Measurements from ENCODE around the gene GSTT4. TPM values are rescaled to one million over a fixed set of nuclear protein-coding genes. Genes with fewer than 3 reads are reported as not detected.
"Not testable (repeated sequence)": the region's sequence is repeated elsewhere in the genome, so short reads cannot be mapped to it uniquely, and the experiment has no call there.

GSTT4 gene
- total and polyA plus RNA-seq, 4 experiments from 2014 or later = not detected

DNA sequence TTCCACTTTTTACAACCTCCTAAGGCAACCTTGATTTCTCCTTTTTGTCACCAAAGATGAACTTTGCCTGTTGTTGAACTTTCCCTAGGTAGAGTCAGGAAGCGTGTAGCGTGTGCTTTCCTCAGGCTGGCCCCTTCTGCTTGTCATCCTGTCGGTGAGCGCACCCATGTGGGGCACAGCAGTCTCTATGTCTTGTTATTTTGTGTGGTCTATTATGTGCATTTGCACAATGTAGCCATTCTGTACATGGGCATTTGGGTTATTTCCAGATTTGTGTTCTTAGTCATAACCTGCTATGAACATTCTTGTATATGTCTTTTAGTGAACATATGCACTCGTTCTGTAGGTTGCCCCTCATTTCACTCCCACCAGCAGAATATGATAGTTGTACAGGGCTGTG is 40.8 kb upstream of the GSTT4 start:
- peak overlapping the region in 4 of 7 donors; percentile 3 to 48 (median 30) for H3K27ac Mint-ChIP-seq
- H3K36me3 ChIP-seq (ENCODE audit: insufficient read depth, low read length) = peaks cover 44% of the 10 kb centered on the region
- no peak for DNase-seq
- no peak overlapping the region for H3K4me3 ChIP-seq (ENCODE audit: low read length in 2 of 2)
- no peaks in the 10 kb centered on the region for H3K27me3 ChIP-seq (ENCODE audit: insufficient read depth, low read length)
- peaks cover 0 to 5% (median 1%) of the 10 kb centered on the region in 4 donors for H3K4me1 Mint-ChIP-seq
- ChIA-PET CTCF (ENCODE audit: partially characterized antibody) (no interaction called here), POLR2A (ENCODE audit: partially characterized antibody) (no interaction called here)
- no peaks in the 10 kb centered on the region for H3K9me3 ChIP-seq (ENCODE audit: control insufficient read depth in 1 of 2, low read length in 2 of 2)
- no peak overlapping the region for H3K27ac ChIP-seq (ENCODE audit: low read depth, low read length)
- H3K36me3 Mint-ChIP-seq = peaks cover 50 to 85% of the 10 kb centered on the region in 2 donors
- H3K4me1 ChIP-seq (ENCODE audit: insufficient read depth, low read length) = no peaks in the 10 kb centered on the region
- H3K9me3 Mint-ChIP-seq = no peaks in the 10 kb centered on the region
- H3K4me3 Mint-ChIP-seq = no peak overlapping the region
- no peaks in the 10 kb centered on the region for H3K27me3 Mint-ChIP-seq
- intact Hi-C loops (cut with micrococcal nuclease) = no loop called here

DNA sequence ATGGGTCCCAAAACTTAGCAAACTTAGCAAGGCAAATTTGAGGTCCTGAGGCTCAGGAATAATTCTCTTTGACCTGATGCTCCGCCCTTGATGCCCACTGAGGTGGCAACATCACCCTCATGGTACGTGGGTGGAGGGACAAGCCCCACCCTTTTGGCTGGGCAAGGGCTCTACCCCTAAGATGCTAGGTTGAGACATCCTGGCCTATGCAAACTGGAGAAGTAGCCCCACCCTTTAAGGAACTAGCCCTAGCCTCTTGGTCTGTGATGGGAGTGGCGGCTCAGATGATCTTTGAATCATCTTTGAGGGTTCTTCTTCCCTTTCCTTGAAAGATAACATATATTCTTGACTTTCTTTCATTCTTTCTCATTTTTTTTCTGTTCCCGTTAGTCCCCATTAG is 38.7 kb upstream of the GSTT4 start:
- ChIA-PET CTCF (ENCODE audit: partially characterized antibody) (no interaction called here), POLR2A (ENCODE audit: partially characterized antibody) (no interaction called here)
- H3K4me1 Mint-ChIP-seq = peaks cover 0 to 5% (median 1%) of the 10 kb centered on the region in 4 donors
- H3K4me3 Mint-ChIP-seq = no peak overlapping the region
- H3K27ac Mint-ChIP-seq = no peak overlapping the region
- no peak overlapping the region for H3K27ac ChIP-seq (ENCODE audit: low read depth, low read length)
- H3K4me1 ChIP-seq (ENCODE audit: insufficient read depth, low read length) = no peaks in the 10 kb centered on the region
- no peak for DNase-seq
- no peaks in the 10 kb centered on the region for H3K9me3 ChIP-seq (ENCODE audit: control insufficient read depth in 1 of 2, low read length in 2 of 2)
- intact Hi-C loops (cut with micrococcal nuclease) = no loop called here
- H3K27me3 ChIP-seq (ENCODE audit: insufficient read depth, low read length) = no peaks in the 10 kb centered on the region
- H3K36me3 ChIP-seq (ENCODE audit: insufficient read depth, low read length) = peaks cover 38% of the 10 kb centered on the region
- H3K36me3 Mint-ChIP-seq = peaks cover 47 to 85% of the 10 kb centered on the region in 2 donors
- H3K9me3 Mint-ChIP-seq = no peaks in the 10 kb centered on the region
- H3K4me3 ChIP-seq (ENCODE audit: low read length in 2 of 2) = no peak overlapping the region
- no peaks in the 10 kb centered on the region for H3K27me3 Mint-ChIP-seq

DNA sequence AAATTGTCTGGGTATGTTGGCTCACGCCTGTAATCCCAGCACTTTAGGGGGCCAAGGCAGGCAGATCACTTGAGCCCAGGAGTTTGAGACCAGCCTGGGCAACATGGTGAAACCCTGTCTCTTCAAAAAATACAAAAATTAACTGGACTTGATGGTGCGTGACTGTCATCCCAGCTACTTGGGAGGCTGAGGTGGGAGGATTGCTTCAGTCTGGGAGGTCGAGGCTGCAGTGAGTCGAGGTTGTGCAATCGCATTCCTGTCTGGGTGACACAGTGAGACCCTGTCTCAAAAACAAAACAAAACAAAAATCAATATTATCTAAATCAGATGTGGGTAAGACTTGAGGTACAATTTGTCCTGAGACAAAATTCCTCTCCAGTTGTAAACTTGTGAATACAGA is 38.2 kb upstream of the GSTT4 start:
- CTCF ChIA-PET (ENCODE audit: partially characterized antibody); DNase-seq; POLR2A ChIA-PET (ENCODE audit: partially characterized antibody); H3K4me3 ChIP-seq (ENCODE audit: low read length in 2 of 2); H3K27ac ChIP-seq (ENCODE audit: low read depth, low read length); H3K27me3 ChIP-seq (ENCODE audit: insufficient read depth, low read length); H3K4me3 Mint-ChIP-seq; H3K27me3 Mint-ChIP-seq; H3K9me3 Mint-ChIP-seq; H3K27ac Mint-ChIP-seq; H3K9me3 ChIP-seq (ENCODE audit: control insufficient read depth in 1 of 2, low read length in 2 of 2); H3K4me1 ChIP-seq (ENCODE audit: insufficient read depth, low read length); intact Hi-C loops (cut with micrococcal nuclease): not testable (repeated sequence)
- Mint-ChIP-seq H3K4me1 (peaks cover 5 to 10% (median 5%) of the 10 kb centered on the region in 4 donors), H3K36me3 (peaks cover 48 to 85% of the 10 kb centered on the region in 2 donors)
- peaks cover 38% of the 10 kb centered on the region for H3K36me3 ChIP-seq (ENCODE audit: insufficient read depth, low read length)

DNA sequence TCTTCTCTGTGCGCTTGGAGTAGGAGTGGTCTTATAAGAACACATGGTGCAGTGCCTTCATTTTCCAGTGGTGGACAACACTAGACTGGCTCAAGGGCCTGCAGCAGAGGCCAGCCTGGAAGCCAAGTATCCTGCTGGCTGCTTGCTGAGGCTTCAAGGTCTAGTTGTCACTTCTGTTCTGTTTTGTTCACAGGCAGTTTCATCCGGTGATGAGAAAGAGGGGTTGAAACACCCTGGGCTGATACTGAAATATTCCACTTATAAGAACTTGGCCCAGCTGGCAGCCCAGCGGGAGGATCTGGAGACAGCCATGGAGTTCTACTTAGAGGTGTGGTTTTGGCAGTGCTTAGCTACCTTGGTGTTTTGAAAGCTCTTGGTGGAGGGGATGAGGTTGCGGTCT is 35.7 kb upstream of the GSTT4 start:
- no peak overlapping the region for H3K27ac Mint-ChIP-seq
- intact Hi-C loops (cut with micrococcal nuclease) = no loop called here
- no peaks in the 10 kb centered on the region for H3K27me3 Mint-ChIP-seq

DNA sequence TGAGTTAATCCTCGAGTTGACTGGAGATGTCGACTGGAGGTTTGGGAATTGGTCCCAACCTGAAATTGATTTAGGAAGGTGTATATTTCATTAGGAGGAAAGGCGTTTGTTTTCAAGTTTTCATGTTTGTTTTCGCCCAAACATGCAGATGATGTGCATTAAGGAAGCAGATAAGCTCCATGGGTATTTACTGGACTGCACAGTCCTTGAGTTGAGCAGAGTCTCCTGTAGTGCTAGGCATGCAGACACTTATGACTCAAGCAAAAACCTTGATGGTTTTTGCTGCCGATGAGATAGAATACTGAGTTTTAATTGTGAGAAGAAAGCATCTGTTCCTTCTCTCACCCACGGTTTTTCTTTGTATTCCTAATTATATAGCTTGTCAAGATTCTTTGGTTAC is 33.8 kb upstream of the GSTT4 start:
- intact Hi-C loops (cut with micrococcal nuclease) = loop anchor here (2.0 kb wide), 1 partner anchor 14 kb away; no protein-coding TSS in a partner anchor
- Histone ChIP-seq H3K4me1 (ENCODE audit: insufficient read depth, low read length) (peaks cover 9% of the 10 kb centered on the region), H3K36me3 (ENCODE audit: insufficient read depth, low read length) (peaks cover 41% of the 10 kb centered on the region), H3K27me3 (ENCODE audit: insufficient read depth, low read length) (no peaks in the 10 kb centered on the region), H3K4me3 (ENCODE audit: low read length in 2 of 2) (no peak overlapping the region), H3K9me3 (ENCODE audit: control insufficient read depth in 1 of 2, low read length in 2 of 2) (no peaks in the 10 kb centered on the region), H3K27ac (ENCODE audit: low read depth, low read length) (no peak overlapping the region)
- H3K36me3 Mint-ChIP-seq = peaks cover 53 to 73% of the 10 kb centered on the region in 2 donors
- ChIA-PET CTCF (ENCODE audit: partially characterized antibody) (no interaction called here), POLR2A (ENCODE audit: partially characterized antibody) (interaction anchor here (1.6 kb wide), 1 partner anchor 8 kb away, joined by 3 read pairs; no protein-coding TSS in a partner anchor)
- peak overlapping the region in 2 of 7 donors; percentile 12 to 58 for H3K27ac Mint-ChIP-seq
- no peak overlapping the region for H3K4me3 Mint-ChIP-seq
- peaks cover 12 to 24% (median 20%) of the 10 kb centered on the region in 4 donors for H3K4me1 Mint-ChIP-seq
- H3K9me3 Mint-ChIP-seq = no peaks in the 10 kb centered on the region
- no peaks in the 10 kb centered on the region for H3K27me3 Mint-ChIP-seq
- DNase-seq = no peak

More for the DNA sequence above, 35.7 kb upstream of the GSTT4 start:
- peaks cover 61 to 84% of the 10 kb centered on the region in 2 donors for H3K36me3 Mint-ChIP-seq
- Histone ChIP-seq H3K9me3 (ENCODE audit: control insufficient read depth in 1 of 2, low read length in 2 of 2) (no peaks in the 10 kb centered on the region), H3K27ac (ENCODE audit: low read depth, low read length) (no peak overlapping the region), H3K4me3 (ENCODE audit: low read length in 2 of 2) (no peak overlapping the region), H3K4me1 (ENCODE audit: insufficient read depth, low read length) (peaks cover 9% of the 10 kb centered on the region), H3K36me3 (ENCODE audit: insufficient read depth, low read length) (peaks cover 41% of the 10 kb centered on the region), H3K27me3 (ENCODE audit: insufficient read depth, low read length) (no peaks in the 10 kb centered on the region)
- CTCF ChIA-PET (ENCODE audit: partially characterized antibody) = no interaction called here
- no peaks in the 10 kb centered on the region for H3K9me3 Mint-ChIP-seq
- no peak overlapping the region for H3K4me3 Mint-ChIP-seq
- POLR2A ChIA-PET (ENCODE audit: partially characterized antibody) = no interaction called here
- peaks cover 9 to 18% (median 15%) of the 10 kb centered on the region in 4 donors for H3K4me1 Mint-ChIP-seq
- no peak for DNase-seq

DNA sequence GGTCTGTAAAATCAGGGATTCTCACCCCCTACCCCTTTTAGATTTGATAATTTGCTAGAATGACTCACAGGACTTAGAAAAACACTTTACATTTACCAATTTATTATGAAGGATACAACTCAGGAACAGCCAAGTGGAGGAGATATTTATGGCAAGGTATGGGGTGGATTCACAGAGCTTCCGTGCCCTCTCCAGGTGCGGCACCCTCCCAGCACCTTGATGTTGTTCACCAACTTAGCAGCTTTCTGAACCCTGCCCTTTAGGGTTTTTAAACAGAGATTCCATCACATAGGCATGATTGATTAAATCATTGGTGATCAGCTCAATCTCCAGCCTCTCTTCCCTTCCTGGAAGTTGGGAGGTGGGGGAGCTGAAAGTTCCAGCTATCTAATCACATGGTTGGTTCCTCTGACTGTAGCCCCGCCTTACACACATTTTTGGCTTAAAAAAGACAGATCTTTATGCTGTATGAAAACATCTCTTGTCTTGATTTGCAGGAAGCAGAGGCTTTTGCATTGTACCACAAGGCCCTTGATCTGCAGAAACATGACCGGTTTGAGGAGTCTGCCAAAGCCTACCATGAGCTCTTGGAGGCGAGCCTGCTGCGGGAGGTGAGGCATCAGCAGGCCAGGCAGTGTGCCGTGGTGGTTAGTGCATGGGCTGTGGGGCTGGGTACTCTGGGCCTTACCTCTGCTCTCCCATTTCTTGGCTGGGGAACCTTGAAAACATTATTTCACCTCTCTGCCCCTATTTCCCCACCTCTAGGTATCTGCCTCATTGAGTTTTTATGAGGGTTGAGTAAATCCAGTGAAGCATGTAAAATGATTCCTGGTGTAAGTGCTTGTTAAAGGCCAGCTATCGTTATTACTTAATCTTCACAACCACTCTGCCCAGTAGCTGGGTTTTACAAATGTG is 32.9 kb upstream of the GSTT4 start:
- DNase-seq = peak in 4 of 5 donors; percentile 4 to 21 (median 14)
- Mint-ChIP-seq H3K27me3 (no peaks in the 10 kb centered on the region), H3K36me3 (peaks cover 47 to 68% of the 10 kb centered on the region in 2 donors), H3K4me3 (peak overlapping the region in 3 of 8 donors; percentile 11 to 62 (median 27)), H3K27ac (peak overlapping the region; percentile 49 to 85 (median 67)), H3K9me3 (no peaks in the 10 kb centered on the region), H3K4me1 (peaks cover 12 to 32% (median 20%) of the 10 kb centered on the region in 4 donors)
- intact Hi-C loops (cut with micrococcal nuclease) = loop anchor here (2.0 kb wide), 1 partner anchor 13 kb away; no protein-coding TSS in a partner anchor
- POLR2A ChIA-PET (ENCODE audit: partially characterized antibody) = interaction anchor here (0.7 to 1.1 kb wide), 2 partner anchors 27 to 140 kb away, joined by 3 to 5 read pairs; partner anchors contain the start of gene CABIN1
- Histone ChIP-seq H3K27ac (ENCODE audit: low read depth, low read length) (no peak overlapping the region), H3K4me3 (ENCODE audit: low read length in 2 of 2) (no peak overlapping the region), H3K9me3 (ENCODE audit: control insufficient read depth in 1 of 2, low read length in 2 of 2) (no peaks in the 10 kb centered on the region), H3K27me3 (ENCODE audit: insufficient read depth, low read length) (no peaks in the 10 kb centered on the region), H3K4me1 (ENCODE audit: insufficient read depth, low read length) (peaks cover 9% of the 10 kb centered on the region), H3K36me3 (ENCODE audit: insufficient read depth, low read length) (peaks cover 41% of the 10 kb centered on the region)
- CTCF ChIA-PET (ENCODE audit: partially characterized antibody) = interaction anchor here (0.8 kb wide), 1 partner anchor 27 kb away, joined by 3 read pairs; the partner anchor contains the start of gene CABIN1

DNA sequence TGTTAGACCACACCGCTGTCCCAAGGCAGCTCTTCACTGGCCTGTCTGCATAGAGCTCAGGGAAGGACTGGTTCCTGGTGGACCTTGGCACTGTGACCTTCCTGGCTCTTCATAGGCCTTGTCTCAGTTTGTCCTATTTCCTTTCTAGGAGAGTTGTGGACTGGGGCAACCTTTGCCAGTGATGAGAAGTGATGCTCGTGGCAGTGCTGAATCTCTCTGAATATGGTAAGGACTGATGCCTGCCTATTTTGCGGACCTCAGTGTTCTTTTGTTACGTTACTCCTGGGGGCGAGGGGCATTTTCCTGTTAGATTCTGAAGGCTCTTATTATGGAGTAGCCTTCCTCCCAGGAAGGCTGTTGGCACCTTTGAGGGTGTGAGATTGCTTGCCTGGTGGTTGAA is 30.0 kb upstream of the GSTT4 start:
- H3K9me3 ChIP-seq (ENCODE audit: control insufficient read depth in 1 of 2, low read length in 2 of 2) = no peaks in the 10 kb centered on the region
- H3K27me3 ChIP-seq (ENCODE audit: insufficient read depth, low read length) = no peaks in the 10 kb centered on the region
- H3K4me3 Mint-ChIP-seq = no peak overlapping the region
- POLR2A ChIA-PET (ENCODE audit: partially characterized antibody) = no interaction called here
- H3K27ac Mint-ChIP-seq = peak overlapping the region in 3 of 7 donors; percentile 4 to 38 (median 10)
- peaks cover 34 to 45% of the 10 kb centered on the region in 2 donors for H3K36me3 Mint-ChIP-seq
- no peaks in the 10 kb centered on the region for H3K9me3 Mint-ChIP-seq
- H3K36me3 ChIP-seq (ENCODE audit: insufficient read depth, low read length) = peaks cover 35% of the 10 kb centered on the region
- intact Hi-C loops (cut with micrococcal nuclease) = no loop called here
- no peak overlapping the region for H3K4me3 ChIP-seq (ENCODE audit: low read length in 2 of 2)
- H3K27ac ChIP-seq (ENCODE audit: low read depth, low read length) = no peak overlapping the region
- peaks cover 16 to 42% (median 24%) of the 10 kb centered on the region in 4 donors for H3K4me1 Mint-ChIP-seq
- CTCF ChIA-PET (ENCODE audit: partially characterized antibody) = no interaction called here
- no peak for DNase-seq
- peaks cover 9% of the 10 kb centered on the region for H3K4me1 ChIP-seq (ENCODE audit: insufficient read depth, low read length)
- no peaks in the 10 kb centered on the region for H3K27me3 Mint-ChIP-seq

All from CD4-positive, alpha-beta memory T cell (primary cell).